D721Med (cell line): ENCODE measurements around the gene PRSS33.
A peak's percentile ranks its signal among the peaks of the same experiment; 100 is the strongest.

ENCODE experiments used
- DNase-seq: peaks from one replicate; pipeline ENCODE4 v3.0.0; 2011; ENCODE audit warnings: low spot score; ENCODE audit not compliant: insufficient read length
- FAIRE-seq: peaks from 2 replicates; lab custom pipeline; 2011; peaks lifted over from hg19 to GRCh38; lab: Jason Lieb, UNC
- CTCF ChIP-seq: IDR thresholded peaks from 2 replicates; pipeline ENCODE4 v1.5.1; 2012; ENCODE audit warnings: mild to moderate bottlenecking, control low read depth; ENCODE audit not compliant: insufficient read depth; ENCODE audit errors: missing control alignments

The PRSS33 gene

DNA sequence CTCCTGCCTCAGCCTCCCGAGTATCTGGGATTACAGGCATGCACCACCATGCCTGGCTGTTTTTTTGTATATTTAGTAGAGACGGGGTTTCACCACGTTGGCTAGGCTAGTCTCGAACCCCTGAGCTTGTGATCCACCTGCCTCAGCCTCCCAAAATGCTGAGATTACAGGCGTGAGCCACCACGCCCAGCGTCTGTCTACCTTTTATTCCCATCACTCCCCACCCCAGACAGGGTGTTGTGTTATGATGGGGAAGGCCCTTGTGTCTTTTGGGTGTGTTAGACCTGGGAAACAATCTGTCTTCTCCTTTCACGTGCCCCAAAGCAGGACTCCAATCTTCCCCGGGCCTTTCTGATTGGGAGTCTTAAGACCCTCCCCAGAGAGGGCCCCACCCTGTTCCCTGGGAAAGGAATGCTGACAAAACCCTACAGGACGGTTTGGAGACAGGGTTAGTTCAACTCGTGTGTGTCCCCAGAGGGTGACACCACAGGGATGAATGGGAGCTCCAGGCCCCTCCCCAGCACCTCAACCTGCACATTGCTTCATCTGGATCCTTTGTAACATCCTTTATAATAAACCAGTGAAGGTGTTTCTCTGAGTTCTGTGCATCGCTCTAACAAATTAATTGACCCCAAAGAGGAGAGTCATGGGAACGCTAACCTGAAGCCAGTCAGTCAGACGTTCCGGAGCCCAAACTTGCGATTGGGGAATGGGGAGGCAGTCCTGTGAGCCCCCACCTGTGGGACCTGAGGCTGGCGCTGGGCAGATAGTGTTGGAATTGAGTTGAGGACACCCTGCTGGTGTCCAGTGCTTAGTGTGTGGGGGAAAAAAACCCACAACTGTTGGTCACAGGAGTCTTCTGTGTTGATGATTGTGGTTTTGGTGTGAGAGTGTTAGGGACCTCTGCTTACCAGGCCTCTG is 7.1 kb downstream of the PRSS33 start:
- no peak for TF ChIP-seq CTCF
- FAIRE-seq: no peak
- DNase-seq: no peak

DNA sequence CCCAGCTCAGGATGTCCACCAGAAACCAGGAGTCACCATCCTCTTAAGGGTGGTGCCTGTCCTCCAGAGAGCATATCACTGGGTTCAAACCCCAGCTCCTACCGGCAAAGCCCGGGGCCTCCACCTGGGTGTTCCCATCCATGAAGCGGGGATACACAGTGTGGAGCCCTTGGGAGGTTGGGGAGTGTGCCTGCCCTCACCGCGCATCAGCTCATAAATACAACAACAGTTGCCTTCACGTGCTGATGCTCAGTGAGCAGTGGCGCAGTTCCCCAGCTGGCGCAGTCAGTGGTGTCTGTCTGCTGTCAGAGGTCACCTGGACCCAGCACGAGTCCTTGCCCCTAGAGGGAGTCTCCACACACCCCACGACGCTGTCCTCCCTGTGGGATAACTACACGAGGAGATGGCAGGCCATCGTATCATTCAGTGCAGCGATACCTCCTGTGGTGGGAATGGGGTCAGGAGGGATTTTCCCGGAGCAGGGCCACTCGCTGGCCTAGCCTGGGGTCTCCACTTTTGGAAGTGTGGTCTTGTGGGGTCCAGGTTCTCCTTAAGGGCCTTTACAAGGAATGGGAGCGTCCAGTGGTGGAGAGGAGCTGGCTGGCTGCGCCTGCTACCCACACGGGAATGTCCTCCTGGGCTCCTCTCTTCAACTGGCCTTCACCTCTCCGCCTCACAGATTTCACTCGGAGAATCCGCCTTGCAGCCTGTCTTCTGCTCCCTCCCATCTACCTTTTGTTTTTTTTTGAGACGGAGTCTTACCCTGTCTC is 8.0 kb downstream of the PRSS33 start:
- TF ChIP-seq CTCF: no peak
- no peak for FAIRE-seq
- no peak for DNase-seq

GRCh38 chr16:2778630-2778958 is 8.8 kb downstream of the PRSS33 start:
- no peak for TF ChIP-seq CTCF
- DNase-seq: no peak
- FAIRE-seq: no peak

DNA sequence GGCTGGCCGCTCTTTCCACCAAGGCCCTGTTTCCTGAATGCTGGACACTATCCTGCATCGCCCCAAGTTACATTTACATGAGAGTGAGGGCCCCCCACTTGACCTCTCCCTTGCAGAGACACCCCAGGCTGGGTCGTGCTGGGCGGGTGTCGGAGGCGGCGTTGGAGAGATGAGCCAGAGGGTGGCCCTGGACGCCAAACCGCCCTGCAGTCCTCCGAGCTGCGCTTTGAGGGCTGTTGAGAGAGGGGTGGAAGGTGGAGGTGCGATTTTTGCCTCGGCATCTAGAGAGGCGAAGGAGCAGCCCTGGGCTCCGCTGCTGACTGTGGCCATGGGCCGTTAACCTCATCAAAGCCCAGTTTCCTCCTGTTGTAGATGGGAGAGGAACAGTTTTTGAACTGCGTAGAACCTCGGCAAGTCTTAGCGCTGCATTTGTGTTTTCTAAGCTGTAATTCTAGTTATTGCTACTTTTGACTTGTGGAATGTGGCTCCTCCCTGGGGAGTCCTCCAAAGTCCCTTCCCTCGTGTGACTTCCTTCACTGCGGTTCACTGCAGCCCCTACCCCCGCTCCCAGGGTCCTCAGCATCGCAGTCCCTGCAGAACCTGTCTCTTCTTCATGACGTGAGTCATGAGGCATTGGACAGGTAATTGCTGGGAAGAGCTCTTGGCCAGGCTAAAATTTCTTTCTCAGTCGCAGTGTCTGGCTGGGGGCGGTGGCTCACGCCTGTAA is 9.3 kb downstream of the PRSS33 start:
- no peak for TF ChIP-seq CTCF
- DNase-seq: no peak
- FAIRE-seq: no peak

DNA sequence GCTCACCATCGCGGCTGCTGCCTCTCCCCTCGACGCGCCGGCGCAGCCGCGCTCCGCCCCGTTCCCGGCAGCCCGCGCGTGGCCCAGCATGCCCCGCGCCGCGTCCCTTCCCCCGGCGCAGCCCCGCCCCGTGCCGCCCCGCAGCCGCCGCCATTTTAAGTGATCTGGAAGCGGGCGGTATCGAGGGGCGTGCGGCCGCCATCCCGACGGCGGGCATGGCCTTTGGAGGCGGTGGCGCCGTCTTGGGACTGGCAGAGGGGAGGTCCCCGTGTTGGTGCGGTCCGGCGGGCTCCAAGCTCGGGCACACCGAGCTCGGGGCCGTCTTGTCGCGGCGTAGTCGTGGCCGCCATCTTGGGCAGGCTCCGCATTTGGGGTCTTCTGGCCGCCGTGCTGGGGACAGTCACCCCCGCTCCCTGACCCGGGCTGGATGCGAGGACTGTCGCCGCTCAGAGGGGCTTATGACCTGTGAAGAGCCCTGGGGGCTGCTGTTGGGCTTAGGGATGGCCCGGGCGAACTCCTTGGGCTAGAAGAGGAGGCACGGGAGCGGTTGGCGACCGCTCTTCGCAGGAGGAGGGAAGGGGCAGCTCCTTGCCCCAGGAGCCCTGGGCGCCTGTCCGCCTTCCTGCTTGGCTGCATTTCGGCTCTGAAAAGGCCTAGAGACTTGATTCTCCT is 10.0 kb downstream of the PRSS33 start, which contains the start of gene ELOB:
ELOB (minus strand) TSS at position 50 of the 672 bp plus-strand sequence; CDS start at position 9, 41 bp downstream.
- no peak for TF ChIP-seq CTCF
- DNase-seq (peak; percentile 93), FAIRE-seq (no peak)

GRCh38 chr16:2776500-2777139 is 10.7 kb downstream of the PRSS33 start:
- DNase-seq (no peak), FAIRE-seq (no peak)
- TF ChIP-seq CTCF: no peak
